ENCODE data around the gene TECPR1. TPM values are rescaled to one million over a fixed set of nuclear protein-coding genes. Genes with fewer than 3 reads are reported as not detected.

TECPR1 gene
- total RNA-seq, 1 experiment from 2014 or later: 13.9 TPM

DNA sequence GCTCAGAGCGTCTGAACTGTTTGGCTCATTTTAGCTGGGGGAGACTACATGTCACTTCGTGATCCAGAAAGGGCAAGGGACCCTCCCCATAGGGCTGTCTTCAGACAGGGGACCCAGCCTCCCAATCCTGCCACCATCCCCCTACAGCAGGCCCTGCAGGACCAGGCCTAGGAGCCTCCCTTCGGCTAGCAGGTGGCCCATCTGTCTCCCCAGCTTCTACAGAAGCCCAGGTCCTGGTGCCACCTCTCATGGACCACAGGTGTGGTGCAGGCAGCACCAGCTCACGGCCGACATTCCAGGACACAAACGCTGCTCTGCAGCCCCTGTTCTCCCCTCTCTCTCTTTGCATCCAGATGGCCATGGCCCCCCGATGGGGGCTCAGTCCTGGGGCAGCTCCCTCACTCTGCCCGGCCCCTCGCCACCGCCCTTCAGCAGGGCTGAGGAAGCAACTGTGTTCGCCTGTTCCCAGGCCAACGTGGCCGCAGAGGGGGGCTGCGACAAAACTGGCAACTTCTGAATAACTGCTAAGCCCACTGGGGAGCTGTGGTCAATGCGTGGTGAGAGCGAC lies 10.3 kb downstream of the TECPR1 start:
- Histone ChIP-seq H3T11ph (ENCODE audit: low read length) (no peak overlapping the region), H3K56ac (ENCODE audit: insufficient read length, low read depth, low read length) (no peak overlapping the region), H4K91ac (ENCODE audit: insufficient read length, low read depth, low read length) (no peak overlapping the region), H4K20me1 (ENCODE audit: control insufficient read depth, insufficient read depth, insufficient read length) (no peaks in the 10 kb centered on the region), H2BK12ac (ENCODE audit: insufficient read length, low read depth, low read length) (no peak overlapping the region), H3K4ac (ENCODE audit: low read depth, low read length) (no peak overlapping the region), H2BK120ac (ENCODE audit: low read depth, low read length, poor library complexity, severe bottlenecking) (no peak overlapping the region), H3K27ac (ENCODE audit: insufficient read length, low read depth, low read length) (no peak overlapping the region), H2AFZ (ENCODE audit: low read length) (no peak overlapping the region), H3K79me2 (ENCODE audit: insufficient read depth, low read length) (no peaks in the 10 kb centered on the region), H3K23ac (ENCODE audit: insufficient read length, low read depth, low read length) (no peak overlapping the region), H3K4me1 (ENCODE audit: insufficient read depth, low read length) (no peaks in the 10 kb centered on the region), H3K79me1 (ENCODE audit: insufficient read depth, low read depth, low read length, poor library complexity, severe bottlenecking) (no peaks in the 10 kb centered on the region), H3K18ac (ENCODE audit: insufficient read length, low read depth, low read length) (no peak overlapping the region), H3K9me3 (ENCODE audit: control insufficient read depth, low read depth, low read length) (no peaks in the 10 kb centered on the region), H4K8ac (replicated peaks; ENCODE audit: insufficient read length, low read depth, low read length) (no peak overlapping the region), H2BK15ac (ENCODE audit: low read depth, low read length) (no peak overlapping the region), H3K14ac (ENCODE audit: insufficient read depth, low read length) (no peak overlapping the region), H2BK20ac (ENCODE audit: low read depth, low read length, poor library complexity, severe bottlenecking) (no peak overlapping the region), H3K4me2 (ENCODE audit: insufficient read depth, insufficient read length, low read length) (no peak overlapping the region), H3K23me2 (ENCODE audit: insufficient read length, low read depth, low read length, poor library complexity, severe bottlenecking) (no peaks in the 10 kb centered on the region), H2BK5ac (ENCODE audit: insufficient read length, low read length) (no peak overlapping the region), H3K9ac (ENCODE audit: extremely low read depth, insufficient read length, low read length) (no peak overlapping the region), H3K27me3 (ENCODE audit: insufficient read depth, low read length) (no peaks in the 10 kb centered on the region), H2AK5ac (ENCODE audit: insufficient read length, low read length) (no peak overlapping the region), H4K5ac (ENCODE audit: insufficient read length, low read depth, low read length) (no peak overlapping the region)
- peaks cover 0 to 13% of the 10 kb centered on the region in 2 experiments; a peak in 3 of 4 replicates for H3K4me1 Mint-ChIP-seq
- peaks cover 0 to 3% (median 2%) of the 10 kb centered on the region in 3 experiments; a peak in 1 of 7 replicates for H3K36me3 Mint-ChIP-seq (ENCODE audit: insufficient read depth in 1 of 3, low read depth in 3 of 3)
- H3K27ac Mint-ChIP-seq: peak overlapping the region in 2 of 3 experiments; percentile 61 to 92; a peak in 2 of 7 replicates
- H3K4me3 Mint-ChIP-seq: no peak overlapping the region
- TF ChIP-seq, protein P1, sequence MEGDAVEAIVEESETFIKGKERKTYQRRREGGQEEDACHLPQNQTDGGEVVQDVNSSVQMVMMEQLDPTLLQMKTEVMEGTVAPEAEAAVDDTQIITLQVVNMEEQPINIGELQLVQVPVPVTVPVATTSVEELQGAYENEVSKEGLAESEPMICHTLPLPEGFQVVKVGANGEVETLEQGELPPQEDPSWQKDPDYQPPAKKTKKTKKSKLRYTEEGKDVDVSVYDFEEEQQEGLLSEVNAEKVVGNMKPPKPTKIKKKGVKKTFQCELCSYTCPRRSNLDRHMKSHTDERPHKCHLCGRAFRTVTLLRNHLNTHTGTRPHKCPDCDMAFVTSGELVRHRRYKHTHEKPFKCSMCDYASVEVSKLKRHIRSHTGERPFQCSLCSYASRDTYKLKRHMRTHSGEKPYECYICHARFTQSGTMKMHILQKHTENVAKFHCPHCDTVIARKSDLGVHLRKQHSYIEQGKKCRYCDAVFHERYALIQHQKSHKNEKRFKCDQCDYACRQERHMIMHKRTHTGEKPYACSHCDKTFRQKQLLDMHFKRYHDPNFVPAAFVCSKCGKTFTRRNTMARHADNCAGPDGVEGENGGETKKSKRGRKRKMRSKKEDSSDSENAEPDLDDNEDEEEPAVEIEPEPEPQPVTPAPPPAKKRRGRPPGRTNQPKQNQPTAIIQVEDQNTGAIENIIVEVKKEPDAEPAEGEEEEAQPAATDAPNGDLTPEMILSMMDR (conservative IDR thresholded peaks at IDR 0.05): no peak; the same call in 2 of the 3 replicates
- no peaks in the 10 kb centered on the region for H3K27me3 Mint-ChIP-seq (ENCODE audit: low read depth)
- WGBS (ENCODE audit: extremely low coverage, insufficient read length, low lambda C conversion rate): no CpG with 5 or more reads among the region's 16 CpGs
- H3K9me3 Mint-ChIP-seq: no peaks in the 10 kb centered on the region
- DNase-seq: no peak
